Keratinocyte (primary cell): ENCODE data around the gene GSN. TPM values are rescaled to one million over a fixed set of nuclear protein-coding genes. Genes with fewer than 3 reads are reported as not detected.

Experiments used
- DNase-seq: peaks from one replicate; pipeline ENCODE4 v3.0.0-alpha.2; 2011; ENCODE audit warnings: low read depth, missing footprints, low spot score
- FAIRE-seq: peaks from 2 replicates; lab custom pipeline; 2011; peaks lifted over from hg19 to GRCh38; lab: Jason Lieb, UNC
- H2AFZ ChIP-seq: 2 replicates; pipeline ENCODE4 v1.6.0; 2012; ENCODE audit warnings: low read length, control low read depth, inconsistent platforms; ENCODE audit not compliant: control insufficient read depth
- H3K27ac ChIP-seq: 2 replicates; pipeline ENCODE4 v1.5.1; 2011; ENCODE audit warnings: low read length; ENCODE audit not compliant: control insufficient read depth, insufficient read depth
- H3K27me3 ChIP-seq: 3 replicates; pipeline ENCODE4 v1.6.0; 2011; ENCODE audit warnings: low read length; ENCODE audit not compliant: control insufficient read depth, insufficient read depth; ENCODE audit errors: extremely low read depth
- H3K36me3 ChIP-seq, 2 experiments: 2 replicates in 1 of 2; 3 replicates in 1 of 2; pipeline ENCODE4 v1.5.1; 2011; ENCODE audit warnings: low read length in 2 of 2, mild to moderate bottlenecking in 1 of 2; ENCODE audit not compliant: control insufficient read depth in 2 of 2, insufficient read depth in 2 of 2; ENCODE audit errors: extremely low read depth in 1 of 2
- H3K4me1 ChIP-seq: 3 replicates; pipeline ENCODE4 v1.5.1; 2011; ENCODE audit warnings: low read length; ENCODE audit not compliant: control insufficient read depth, insufficient read depth; ENCODE audit errors: extremely low read depth
- H3K4me2 ChIP-seq: 3 replicates; pipeline ENCODE4 v1.6.0; 2011; ENCODE audit warnings: low read depth, low read length; ENCODE audit not compliant: control insufficient read depth, insufficient read depth; ENCODE audit errors: extremely low read depth
- H3K4me3 ChIP-seq, 3 experiments: fragments of 200-600 bp in 1 of 3; sonication (generic) in 1 of 3; 2 replicates in 2 of 3; 3 replicates in 1 of 3; pipeline ENCODE4 v1.5.1; 2011 to 2016; ENCODE audit warnings: low read length in 3 of 3, mild to moderate bottlenecking in 3 of 3, control low read depth in 2 of 3, inconsistent platforms in 1 of 3, low read depth in 1 of 3, mixed read lengths in 1 of 3, mixed run types in 1 of 3, moderate library complexity in 1 of 3; ENCODE audit not compliant: control insufficient read depth in 2 of 3, insufficient read depth in 2 of 3; ENCODE audit errors: extremely low read depth in 1 of 3
- H3K79me2 ChIP-seq: 2 replicates; pipeline ENCODE4 v1.6.0; 2012; ENCODE audit warnings: low read length; ENCODE audit not compliant: control insufficient read depth, insufficient read depth
- H3K9ac ChIP-seq: 3 replicates; pipeline ENCODE4 v1.6.0; 2011; ENCODE audit warnings: low read length; ENCODE audit not compliant: control insufficient read depth, insufficient read depth; ENCODE audit errors: extremely low read depth
- H3K9me1 ChIP-seq: 3 replicates; pipeline ENCODE4 v1.6.0; 2011; ENCODE audit warnings: low read length; ENCODE audit not compliant: control insufficient read depth, insufficient read depth; ENCODE audit errors: extremely low read depth
- H3K9me3 ChIP-seq: 2 replicates; pipeline ENCODE4 v1.5.1; 2012; ENCODE audit warnings: low read depth, low read length; ENCODE audit not compliant: control insufficient read depth
- H4K20me1 ChIP-seq: 3 replicates; pipeline ENCODE4 v1.6.0; 2011; ENCODE audit warnings: low read length; ENCODE audit not compliant: control insufficient read depth, insufficient read depth; ENCODE audit errors: extremely low read depth
- EZH2 ChIP-seq: IDR thresholded peaks from one replicate; pipeline ENCODE4 v1.6.1; 2012; ENCODE audit warnings: inconsistent platforms, mild to moderate bottlenecking, low read length, moderate library complexity
- dilution Hi-C: fragments of 300-500 bp; cut with MboI; formaldehyde crosslinking; loops from one replicate; pipeline ENCODE4 v1.7.0; 2020; ENCODE audit warnings: low sequenced_read_pairs; ENCODE audit not compliant: extremely low pct_ligation_motif_present
- polyA plus RNA-seq, 5 experiments: library from polyadenylated mRNA; depleted of rRNA in 3 of 5; stranded (reverse) in 3 of 5; stranded (forward) in 1 of 5; unstranded in 1 of 5; fragments of >200 nt; gene quantifications; 1 replicate in 1 of 5; 2 replicates in 3 of 5; 3 replicates in 1 of 5; pipeline versions ENCODE4 v1.2.1 to v1.2.3, GENCODE V29; 2011 to 2012; ENCODE audit warnings: missing spikeins in 2 of 5, low read depth in 1 of 5, low replicate concordance in 1 of 5
- TF ChIP-seq, protein P1 (sequence below), 3 experiments: IDR thresholded peaks in 1 of 3; conservative IDR thresholded peaks in 1 of 3; optimal IDR thresholded peaks in 1 of 3; 2 replicates in 2 of 3; 3 replicates in 1 of 3; pipeline versions ENCODE3 to v1.5.1; 2011; ENCODE audit warnings: low read length in 3 of 3, mild to moderate bottlenecking in 3 of 3, moderate library complexity in 2 of 3, control low read depth in 1 of 3, inconsistent platforms in 1 of 3; ENCODE audit not compliant: insufficient read depth in 2 of 3; ENCODE audit errors: extremely low read depth in 1 of 3

The GSN gene
- polyA plus RNA-seq, 1 donor (not counting 4 experiments of a cell fraction or from before 2014, with no cell fraction given) = 166 TPM

DNA sequence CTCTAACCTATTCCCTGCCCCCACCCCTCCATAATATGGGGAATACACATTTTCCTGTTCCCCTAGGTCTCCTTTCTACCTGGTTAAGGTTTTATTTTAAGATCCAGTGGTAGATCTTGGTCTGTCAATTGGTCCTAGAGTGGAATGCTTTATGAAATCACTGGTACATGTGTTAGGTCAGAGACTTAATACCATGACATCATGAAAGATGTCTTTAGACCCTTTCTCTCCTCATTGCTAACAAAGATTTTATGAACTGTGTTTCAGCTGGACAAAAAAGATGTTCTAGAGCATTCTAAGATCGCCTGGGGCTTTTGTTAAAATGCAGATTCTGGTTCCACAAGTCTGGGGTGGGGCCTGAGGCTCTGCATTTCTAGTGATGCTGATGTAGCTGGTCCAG is 9.1 kb downstream of the GSN start:
- H4K20me1 ChIP-seq = no peaks in the 10 kb centered on the region
- H3K4me2 ChIP-seq = no peak overlapping the region
- peak overlapping the region; percentile 30 for H3K27ac ChIP-seq
- DNase-seq = no peak
- H3K9me1 ChIP-seq = no peaks in the 10 kb centered on the region
- no peak for FAIRE-seq
- dilution Hi-C loops = no loop called here
- no peak overlapping the region for H3K9ac ChIP-seq
- peaks cover 0 to 10% of the 10 kb centered on the region in 2 experiments for H3K36me3 ChIP-seq
- H3K4me1 ChIP-seq = peaks cover 46% of the 10 kb centered on the region
- H3K9me3 ChIP-seq = no peaks in the 10 kb centered on the region
- TF ChIP-seq, protein P1, sequence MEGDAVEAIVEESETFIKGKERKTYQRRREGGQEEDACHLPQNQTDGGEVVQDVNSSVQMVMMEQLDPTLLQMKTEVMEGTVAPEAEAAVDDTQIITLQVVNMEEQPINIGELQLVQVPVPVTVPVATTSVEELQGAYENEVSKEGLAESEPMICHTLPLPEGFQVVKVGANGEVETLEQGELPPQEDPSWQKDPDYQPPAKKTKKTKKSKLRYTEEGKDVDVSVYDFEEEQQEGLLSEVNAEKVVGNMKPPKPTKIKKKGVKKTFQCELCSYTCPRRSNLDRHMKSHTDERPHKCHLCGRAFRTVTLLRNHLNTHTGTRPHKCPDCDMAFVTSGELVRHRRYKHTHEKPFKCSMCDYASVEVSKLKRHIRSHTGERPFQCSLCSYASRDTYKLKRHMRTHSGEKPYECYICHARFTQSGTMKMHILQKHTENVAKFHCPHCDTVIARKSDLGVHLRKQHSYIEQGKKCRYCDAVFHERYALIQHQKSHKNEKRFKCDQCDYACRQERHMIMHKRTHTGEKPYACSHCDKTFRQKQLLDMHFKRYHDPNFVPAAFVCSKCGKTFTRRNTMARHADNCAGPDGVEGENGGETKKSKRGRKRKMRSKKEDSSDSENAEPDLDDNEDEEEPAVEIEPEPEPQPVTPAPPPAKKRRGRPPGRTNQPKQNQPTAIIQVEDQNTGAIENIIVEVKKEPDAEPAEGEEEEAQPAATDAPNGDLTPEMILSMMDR (optimal IDR thresholded peaks at IDR 0.05 in 1 of 3, IDR thresholded peaks at IDR 0.05 in 1 of 3, conservative IDR thresholded peaks at IDR 0.05 in 1 of 3; ENCODE audit: extremely low read depth in 1 of 3, insufficient read depth in 2 of 3, low read length in 3 of 3) = no peak
- TF ChIP-seq EZH2 = no peak
- no peak overlapping the region for H2AFZ ChIP-seq
- H3K27me3 ChIP-seq = no peaks in the 10 kb centered on the region
- H3K4me3 ChIP-seq = no peak overlapping the region
- H3K79me2 ChIP-seq = peaks cover 26% of the 10 kb centered on the region

DNA sequence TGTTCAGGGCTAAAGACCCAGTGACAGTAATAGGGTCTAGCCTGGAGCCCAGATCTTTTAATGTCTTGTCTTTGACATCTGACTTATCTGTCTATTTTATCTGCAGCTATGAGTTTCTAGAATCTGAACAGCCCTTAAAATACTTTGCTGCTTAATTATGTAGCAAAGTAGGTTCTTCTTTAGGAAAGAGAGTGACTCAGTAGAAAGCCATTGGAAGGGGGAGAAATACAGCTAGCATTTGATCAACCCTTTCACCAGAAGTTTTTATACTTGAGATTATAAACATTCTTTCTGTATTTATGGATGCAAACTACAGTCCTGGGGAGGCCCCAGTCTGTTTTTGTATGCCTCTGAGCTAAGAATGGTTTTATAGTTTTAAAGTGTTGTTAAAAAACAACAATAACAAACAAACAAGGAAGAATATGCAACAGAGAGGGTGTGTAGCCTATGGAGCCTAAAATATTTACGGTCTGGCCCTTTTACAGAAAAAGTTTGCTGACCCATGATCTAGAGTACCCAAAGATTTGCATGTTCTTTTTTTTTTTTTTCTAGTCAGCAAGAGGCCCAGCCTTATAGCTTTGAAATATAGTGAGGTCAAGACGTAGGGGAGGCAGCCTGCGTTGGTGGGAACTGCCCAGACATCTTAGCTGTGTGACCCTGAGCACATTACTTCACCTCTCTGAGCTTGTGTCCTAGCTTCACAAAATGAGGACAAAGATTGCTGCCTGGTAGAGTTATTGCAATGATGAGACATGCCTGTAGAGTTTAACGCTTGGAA is 9.7 kb downstream of the GSN start:
- FAIRE-seq (no peak), DNase-seq (no peak)
- Histone ChIP-seq H3K27me3 (no peaks in the 10 kb centered on the region), H4K20me1 (no peaks in the 10 kb centered on the region), H2AFZ (no peak overlapping the region), H3K4me2 (peak overlapping the region; percentile 91), H3K9me1 (no peaks in the 10 kb centered on the region), H3K36me3 (peaks cover 0 to 6% of the 10 kb centered on the region in 2 experiments), H3K79me2 (peaks cover 19% of the 10 kb centered on the region), H3K4me3 (peak overlapping the region in 2 of 3 experiments; percentile 29 to 58), H3K27ac (peak overlapping the region; percentile 95), H3K9ac (peak overlapping the region; percentile 77), H3K9me3 (no peaks in the 10 kb centered on the region), H3K4me1 (peaks cover 53% of the 10 kb centered on the region)
- TF ChIP-seq, protein P1 (optimal IDR thresholded peaks at IDR 0.05 in 1 of 3, IDR thresholded peaks at IDR 0.05 in 1 of 3, conservative IDR thresholded peaks at IDR 0.05 in 1 of 3; ENCODE audit: extremely low read depth in 1 of 3, insufficient read depth in 2 of 3, low read length in 3 of 3) = no peak
- TF ChIP-seq EZH2 = no peak
- dilution Hi-C loops = no loop called here
